PFSK-1 (cell line): ENCODE results near the gene ZNF534. TPM values are rescaled to one million over a fixed set of nuclear protein-coding genes. Genes with fewer than 3 reads are reported as not detected.

Experiments
- FOXP2 ChIP-seq: optimal IDR thresholded peaks from 2 replicates; pipeline ENCODE3; 2011; ENCODE audit warnings: borderline replicate concordance, control low read depth, inconsistent platforms; ENCODE audit not compliant: insufficient read depth; ENCODE audit errors: extremely low read length, extremely low read depth
- POLR2AphosphoS5 ChIP-seq: IDR thresholded peaks from 2 replicates; pipeline ENCODE4 v1.6.1; 2012; ENCODE audit warnings: low read depth, mild to moderate bottlenecking, control low read depth, low read length, moderate library complexity
- REST ChIP-seq, 2 experiments: IDR thresholded peaks; 2 replicates each; pipeline versions ENCODE4 v1.6.1 to v1.8.0; 2011 to 2012; ENCODE audit warnings: low read depth in 2 of 2, low read length in 2 of 2, control low read depth in 1 of 2, inconsistent platforms in 1 of 2, mild to moderate bottlenecking in 1 of 2, moderate library complexity in 1 of 2; ENCODE audit not compliant: insufficient read depth in 1 of 2
- SIN3A ChIP-seq: IDR thresholded peaks from 2 replicates; pipeline ENCODE4 v1.6.1; 2012; ENCODE audit warnings: mild to moderate bottlenecking, low read length, moderate library complexity, borderline replicate concordance; ENCODE audit not compliant: insufficient read depth
- TAF1 ChIP-seq: IDR thresholded peaks from 2 replicates; pipeline ENCODE4 v1.6.1; 2012; ENCODE audit warnings: low read length, control low read depth, borderline replicate concordance; ENCODE audit not compliant: insufficient read depth
- polyA plus RNA-seq: library from polyadenylated mRNA; unstranded; fragments of >200 nt; gene quantifications from one replicate; pipeline ENCODE4 v1.2.1, GENCODE V29; 2012; ENCODE audit warnings: low read depth, missing spikeins; ENCODE audit not compliant: insufficient read length

The ZNF534 gene
- not detected for polyA plus RNA-seq

GRCh38 chr19:52428937-52429336, at the start of gene ZNF534:
ZNF534 (plus strand) TSS chr19:52429148; CDS start chr19:52431475, 2,327 bp downstream.
- TF ChIP-seq SIN3A: no peak
- TF ChIP-seq FOXP2: no peak

GRCh38 chr19:52391135-52391534, 37.8 kb upstream of the ZNF534 start:
- TF ChIP-seq FOXP2 (no peak), POLR2AphosphoS5 (no peak), TAF1 (no peak), SIN3A (no peak), REST (IDR thresholded peaks at IDR 0.05; ENCODE audit: insufficient read depth in 1 of 2, low read depth in 2 of 2, low read length in 2 of 2) (no peak)

GRCh38 chr19:52397310-52398080, 31.5 kb upstream of the ZNF534 start, which contains the start of gene ZNF528:
ZNF528 (plus strand) TSS chr19:52397849; CDS start chr19:52402014, 4,165 bp downstream.
- no peak for TF ChIP-seq REST (IDR thresholded peaks at IDR 0.05; ENCODE audit: insufficient read depth in 1 of 2, low read depth in 2 of 2, low read length in 2 of 2)
- no peak for TF ChIP-seq POLR2AphosphoS5
- TF ChIP-seq SIN3A: no peak
- TF ChIP-seq FOXP2: no peak
- no peak for TF ChIP-seq TAF1

GRCh38 chr19:52398081-52398441, 30.9 kb upstream of the ZNF534 start:
- TF ChIP-seq FOXP2: no peak
- no peak for TF ChIP-seq TAF1
- no peak for TF ChIP-seq SIN3A
- no peak for TF ChIP-seq POLR2AphosphoS5
- no peak for TF ChIP-seq REST (IDR thresholded peaks at IDR 0.05; ENCODE audit: insufficient read depth in 1 of 2, low read depth in 2 of 2, low read length in 2 of 2)

GRCh38 chr19:52410276-52410675, 18.7 kb upstream of the ZNF534 start:
- TF ChIP-seq SIN3A (no peak), FOXP2 (no peak), REST (IDR thresholded peaks at IDR 0.05; ENCODE audit: insufficient read depth in 1 of 2, low read depth in 2 of 2, low read length in 2 of 2) (no peak), POLR2AphosphoS5 (no peak), TAF1 (no peak)
